Activated CD8-positive, alpha-beta T cell treated with anti-CD3 and anti-CD28 coated beads for 36 hours (primary cell): ENCODE measurements around the gene DTX1. TPM values are rescaled to one million over a fixed set of nuclear protein-coding genes. Genes with fewer than 3 reads are reported as not detected.
A peak's percentile ranks its signal among the peaks of the same experiment; 100 is the strongest.

Experiments used
- ATAC-seq: fragments of 200-7000 bp; cut with Tn5 transposase; one replicate; pipeline ENCODE4 v1.10.0; 2021; ENCODE audit warnings: mild to moderate bottlenecking, moderate library complexity
- CTCF ChIA-PET: fragments of 350-600 bp; sonication (Branson Sonifier 250); formaldehyde crosslinking; loops from one replicate; lab custom pipeline; 2021; ENCODE audit warnings: antibody characterized with exemption; lab: Charles Lee
- POLR2A ChIA-PET: fragments of 350-600 bp; sonication (Branson Sonifier 250); formaldehyde crosslinking; loops from one replicate; lab custom pipeline; 2021; ENCODE audit warnings: antibody characterized with exemption; lab: Charles Lee
- DNase-seq: peaks from one replicate; pipeline ENCODE4 v3.0.0-alpha.2; 2020
- H3K27ac Mint-ChIP-seq: one replicate; pipeline ENCODE4 v1.8.0; 2021; ENCODE audit warnings: mild to moderate bottlenecking, mixed read lengths
- H3K27me3 Mint-ChIP-seq: one replicate; pipeline ENCODE4 v1.8.0; 2021; ENCODE audit warnings: mixed read lengths
- H3K36me3 Mint-ChIP-seq: one replicate; pipeline ENCODE4 v1.8.0; 2021; ENCODE audit warnings: low read depth, mixed read lengths
- H3K4me1 Mint-ChIP-seq: one replicate; pipeline ENCODE4 v1.8.0; 2021; ENCODE audit warnings: low read depth, mixed read lengths
- H3K4me3 Mint-ChIP-seq: one replicate; pipeline ENCODE4 v1.8.0; 2021; ENCODE audit warnings: mild to moderate bottlenecking, moderate library complexity, mixed read lengths
- H3K9me3 Mint-ChIP-seq: one replicate; pipeline ENCODE4 v1.8.0; 2021; ENCODE audit warnings: mixed read lengths
- CTCF ChIP-seq: fragments of 200-600 bp; IDR thresholded peaks from one replicate; pipeline ENCODE4 v1.8.0; 2022; ENCODE audit warnings: antibody characterized with exemption, mild to moderate bottlenecking
- intact Hi-C: fragments of 100-400 bp; cut with micrococcal nuclease; formaldehyde crosslinking; loops from one replicate; pipeline ENCODE4 v1.10.0; 2022
- total RNA-seq, 2 experiments: library from RNA; stranded (reverse); gene quantifications; one replicate each; pipeline ENCODE4 v1.2.3, GENCODE V29; 2021

The DTX1 gene
- total RNA-seq, 2 experiments from 2014 or later: 2.9 to 3.4 TPM

- intact Hi-C loops: no loop called here
- peaks cover 14% of the 10 kb centered on the region for H3K4me1 Mint-ChIP-seq
- ATAC-seq (no peak), DNase-seq (no peak)
- POLR2A ChIA-PET: no interaction called here
- CTCF ChIA-PET: interaction anchor here (1.6 to 2.5 kb wide), 2 partner anchors 21 to 43 kb away, joined by 5 to 8 read pairs; no protein-coding TSS in a partner anchor
- H3K4me3 Mint-ChIP-seq: no peak overlapping the region
- H3K27ac Mint-ChIP-seq: no peak overlapping the region
- no peak for TF ChIP-seq CTCF
- H3K36me3 Mint-ChIP-seq: no peaks in the 10 kb centered on the region
- no peaks in the 10 kb centered on the region for H3K27me3 Mint-ChIP-seq
- H3K9me3 Mint-ChIP-seq: no peaks in the 10 kb centered on the region
Measured at GRCh38 chr12:113131556-113131955, 75.0 kb downstream of the DTX1 start.

GRCh38 chr12:113133036-113133435, 76.5 kb downstream of the DTX1 start:
- no peaks in the 10 kb centered on the region for H3K9me3 Mint-ChIP-seq
- TF ChIP-seq CTCF: no peak
- H3K4me3 Mint-ChIP-seq: no peak overlapping the region
- H3K4me1 Mint-ChIP-seq: peaks cover 18% of the 10 kb centered on the region
- no peaks in the 10 kb centered on the region for H3K36me3 Mint-ChIP-seq
- DNase-seq: no peak
- no peaks in the 10 kb centered on the region for H3K27me3 Mint-ChIP-seq
- ChIA-PET CTCF (interaction anchor here (1.6 to 3.8 kb wide), 3 partner anchors 41 to 85 kb away, joined by 5 to 16 read pairs (median 5); no protein-coding TSS in a partner anchor), POLR2A (interaction anchor here (1.0 to 2.0 kb wide), 2 partner anchors 43 to 89 kb away, joined by 3 to 5 read pairs; partner anchors contain the start of gene TPCN1)
- intact Hi-C loops: no loop called here
- no peak overlapping the region for H3K27ac Mint-ChIP-seq
- no peak for ATAC-seq

GRCh38 chr12:113133666-113134065, 77.1 kb downstream of the DTX1 start:
- Mint-ChIP-seq H3K27me3 (no peaks in the 10 kb centered on the region), H3K9me3 (no peaks in the 10 kb centered on the region), H3K27ac (no peak overlapping the region), H3K4me3 (no peak overlapping the region), H3K4me1 (peaks cover 18% of the 10 kb centered on the region), H3K36me3 (no peaks in the 10 kb centered on the region)
- TF ChIP-seq CTCF: no peak
- intact Hi-C loops: no loop called here
- POLR2A ChIA-PET: interaction anchor here (1.8 to 2.8 kb wide), 3 partner anchors 19 to 88 kb away, joined by 4 to 12 read pairs (median 5); partner anchors contain the start of genes DTX1 and TPCN1
- ATAC-seq (no peak), DNase-seq (no peak)
- CTCF ChIA-PET: interaction anchor here (0.8 to 3.8 kb wide), 8 partner anchors 20 to 86 kb away, joined by 3 to 21 read pairs (median 5); no protein-coding TSS in a partner anchor

- Mint-ChIP-seq H3K36me3 (no peaks in the 10 kb centered on the region), H3K4me1 (peaks cover 18% of the 10 kb centered on the region), H3K9me3 (no peaks in the 10 kb centered on the region), H3K27me3 (no peaks in the 10 kb centered on the region), H3K27ac (no peak overlapping the region), H3K4me3 (no peak overlapping the region)
- ChIA-PET CTCF (interaction anchor here (0.8 to 3.8 kb wide), 8 partner anchors 20 to 86 kb away, joined by 3 to 21 read pairs (median 5); no protein-coding TSS in a partner anchor), POLR2A (interaction anchor here (1.8 to 2.8 kb wide), 3 partner anchors 19 to 88 kb away, joined by 4 to 12 read pairs (median 5); partner anchors contain the start of genes DTX1 and TPCN1)
- ATAC-seq (no peak), DNase-seq (no peak)
- TF ChIP-seq CTCF: no peak
- intact Hi-C loops: no loop called here
Measured at GRCh38 chr12:113134071-113134470, 77.5 kb downstream of the DTX1 start.

- H3K4me3 Mint-ChIP-seq: peak overlapping the region; percentile 66
- POLR2A ChIA-PET: interaction anchor here (0.9 to 2.8 kb wide), 4 partner anchors 11 to 87 kb away, joined by 3 to 12 read pairs (median 4); partner anchors contain the start of genes DTX1 and TPCN1
- no peaks in the 10 kb centered on the region for H3K36me3 Mint-ChIP-seq
- peaks cover 18% of the 10 kb centered on the region for H3K4me1 Mint-ChIP-seq
- intact Hi-C loops: no loop called here
- no peaks in the 10 kb centered on the region for H3K27me3 Mint-ChIP-seq
- no peak for DNase-seq
- peak overlapping the region; percentile 68 for H3K27ac Mint-ChIP-seq
- CTCF ChIA-PET: interaction anchor here (0.8 to 3.8 kb wide), 13 partner anchors 10 to 87 kb away, joined by 3 to 21 read pairs (median 5); no protein-coding TSS in a partner anchor
- ATAC-seq: no peak
- TF ChIP-seq CTCF: no peak
- H3K9me3 Mint-ChIP-seq: no peaks in the 10 kb centered on the region
Measured at GRCh38 chr12:113134521-113134951, 78.0 kb downstream of the DTX1 start.
